Retinal pigment epithelial cell (primary cell): ENCODE measurements around the gene TSPAN8.
"Not testable (repeated sequence)": the region's sequence is repeated elsewhere in the genome, so short reads cannot be mapped to it uniquely, and the experiment has no call there.

Experiments used
- DNase-seq: peaks from one replicate; pipeline ENCODE4 v3.0.0-alpha.2; 2010; ENCODE audit warnings: low read depth
- H3K4me3 ChIP-seq: 2 replicates; pipeline ENCODE4 v1.5.1; 2011; ENCODE audit warnings: mild to moderate bottlenecking, low read length, control low read depth, moderate library complexity
- TF ChIP-seq, protein P1 (sequence below): conservative IDR thresholded peaks from 2 replicates; pipeline ENCODE4 v1.5.1; 2011; ENCODE audit warnings: low read depth, low read length, control low read depth, inconsistent platforms

The TSPAN8 gene

DNA sequence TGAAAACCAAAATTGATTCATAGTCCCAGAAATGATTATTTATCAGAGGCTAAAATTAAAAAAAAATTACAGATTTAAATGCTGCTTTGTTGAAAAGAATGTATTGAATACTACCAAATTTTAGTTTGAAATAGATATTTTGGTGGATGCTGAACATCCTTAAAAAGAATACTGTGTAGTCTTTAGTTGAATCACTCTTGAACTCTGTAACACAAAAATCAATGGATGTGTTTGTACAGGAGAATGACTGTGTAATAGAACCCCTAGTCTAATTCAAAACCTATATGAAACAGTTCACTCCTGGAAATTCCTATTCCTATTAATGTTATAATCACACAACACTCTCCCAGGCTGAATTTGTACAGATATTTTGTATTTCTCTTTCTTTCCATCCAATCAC is 1.5 kb upstream of the TSPAN8 start:
- no peak overlapping the region for H3K4me3 ChIP-seq
- TF ChIP-seq, protein P1, sequence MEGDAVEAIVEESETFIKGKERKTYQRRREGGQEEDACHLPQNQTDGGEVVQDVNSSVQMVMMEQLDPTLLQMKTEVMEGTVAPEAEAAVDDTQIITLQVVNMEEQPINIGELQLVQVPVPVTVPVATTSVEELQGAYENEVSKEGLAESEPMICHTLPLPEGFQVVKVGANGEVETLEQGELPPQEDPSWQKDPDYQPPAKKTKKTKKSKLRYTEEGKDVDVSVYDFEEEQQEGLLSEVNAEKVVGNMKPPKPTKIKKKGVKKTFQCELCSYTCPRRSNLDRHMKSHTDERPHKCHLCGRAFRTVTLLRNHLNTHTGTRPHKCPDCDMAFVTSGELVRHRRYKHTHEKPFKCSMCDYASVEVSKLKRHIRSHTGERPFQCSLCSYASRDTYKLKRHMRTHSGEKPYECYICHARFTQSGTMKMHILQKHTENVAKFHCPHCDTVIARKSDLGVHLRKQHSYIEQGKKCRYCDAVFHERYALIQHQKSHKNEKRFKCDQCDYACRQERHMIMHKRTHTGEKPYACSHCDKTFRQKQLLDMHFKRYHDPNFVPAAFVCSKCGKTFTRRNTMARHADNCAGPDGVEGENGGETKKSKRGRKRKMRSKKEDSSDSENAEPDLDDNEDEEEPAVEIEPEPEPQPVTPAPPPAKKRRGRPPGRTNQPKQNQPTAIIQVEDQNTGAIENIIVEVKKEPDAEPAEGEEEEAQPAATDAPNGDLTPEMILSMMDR = no peak
- no peak for DNase-seq

- no peak for DNase-seq
- H3K4me3 ChIP-seq = no peak overlapping the region
- TF ChIP-seq, protein P1 = no peak
Measured at GRCh38 chr12:71158361-71158882, 623 bp upstream of the TSPAN8 start.

GRCh38 chr12:71155225-71155624 is 2.6 kb downstream of the TSPAN8 start:
- DNase-seq = no peak
- no peak overlapping the region for H3K4me3 ChIP-seq
- TF ChIP-seq, protein P1 = no peak

DNA sequence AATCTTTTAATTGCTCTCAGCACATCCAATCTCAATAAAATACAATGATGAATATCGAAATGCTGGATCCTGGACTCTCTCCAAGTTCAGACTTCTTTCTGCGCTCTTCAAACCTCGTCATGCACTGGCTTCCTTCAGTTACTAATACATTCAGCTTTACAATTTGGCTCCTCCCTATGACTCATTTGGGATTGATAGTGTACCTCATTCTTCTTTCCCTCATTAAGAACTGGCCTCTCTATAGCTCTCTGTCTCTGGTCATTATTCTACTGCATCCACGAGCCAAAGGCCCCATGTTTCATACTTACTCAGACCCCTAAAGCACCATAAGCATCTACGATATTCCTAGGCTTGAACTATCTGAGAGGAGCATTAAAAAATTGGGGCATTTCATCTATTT is 4.9 kb downstream of the TSPAN8 start:
- TF ChIP-seq, protein P1 = no peak
- no peak for DNase-seq
- no peak overlapping the region for H3K4me3 ChIP-seq

DNA sequence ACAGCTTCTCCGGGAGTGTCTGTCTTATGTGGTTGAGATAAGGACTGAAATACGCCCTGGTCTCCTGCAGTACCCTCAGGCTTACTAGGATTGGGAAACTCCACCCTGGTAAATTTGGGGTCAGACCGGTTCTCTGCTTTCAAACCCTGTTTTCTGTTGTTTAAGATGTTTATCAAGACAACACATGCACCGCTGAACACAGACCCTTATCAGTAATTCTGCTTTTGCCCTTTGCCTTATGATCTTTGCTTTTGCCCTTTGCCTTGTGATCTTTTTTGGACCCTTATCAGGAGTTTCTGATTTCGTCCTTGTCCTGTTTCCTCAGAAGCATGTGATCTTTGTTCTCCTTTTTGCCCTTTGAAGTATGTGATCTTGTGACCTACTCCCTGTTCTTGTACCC is 7.8 kb downstream of the TSPAN8 start:
- DNase-seq, H3K4me3 ChIP-seq: not testable (repeated sequence)

DNA sequence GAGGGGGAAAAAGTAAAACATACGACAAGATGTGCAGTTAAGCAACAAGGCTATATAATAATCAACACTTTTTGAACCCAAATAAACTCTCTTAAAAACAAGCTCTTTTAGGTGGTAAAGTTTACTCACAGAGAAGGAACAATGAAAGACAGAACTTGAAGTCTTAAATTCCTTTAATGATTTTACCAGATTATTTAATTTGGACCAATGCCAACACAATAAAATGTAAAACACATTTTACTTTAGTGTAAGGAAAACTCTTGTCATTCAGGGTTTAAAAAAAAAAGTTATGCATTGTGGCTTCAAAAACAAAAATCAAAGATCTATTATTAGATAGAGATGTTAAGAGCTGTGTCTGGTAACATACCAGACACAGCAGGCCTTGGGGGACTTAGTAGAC is 13.1 kb downstream of the TSPAN8 start:
- no peak overlapping the region for H3K4me3 ChIP-seq
- no peak for DNase-seq
- TF ChIP-seq, protein P1 = no peak

GRCh38 chr12:71142956-71143355 is 14.8 kb downstream of the TSPAN8 start:
- DNase-seq = no peak
- H3K4me3 ChIP-seq = no peak overlapping the region
- TF ChIP-seq, protein P1 = no peak

DNA sequence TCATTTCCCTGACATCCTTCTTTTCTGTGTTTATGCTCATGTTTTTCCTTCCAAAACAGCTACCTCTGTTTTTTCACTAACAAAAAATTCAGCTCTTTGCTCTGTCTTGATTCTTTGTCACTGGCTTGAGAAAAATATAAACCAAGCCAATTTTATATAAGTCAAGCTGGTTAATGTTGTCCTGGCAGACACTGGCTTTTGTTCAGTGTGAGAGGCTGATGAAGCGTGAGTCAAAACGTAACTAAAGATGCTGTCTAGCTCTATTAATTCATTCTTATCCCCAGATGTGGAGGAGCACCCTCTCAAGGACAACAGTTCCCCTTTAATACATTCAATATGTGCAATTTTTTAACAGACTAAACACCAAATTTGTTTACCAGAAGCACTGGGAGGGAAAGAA is 15.8 kb downstream of the TSPAN8 start:
- DNase-seq = no peak
- TF ChIP-seq, protein P1 = no peak
- H3K4me3 ChIP-seq = no peak overlapping the region
